HepG2 (cell line): ENCODE measurements around the gene ZFAND2B. TPM values are rescaled to one million over a fixed set of nuclear protein-coding genes. Genes with fewer than 3 reads are reported as not detected.

Experiments
- AGO1 ChIP-seq: fragments of 200-400 bp; formaldehyde crosslinking; IDR thresholded peaks from 2 replicates; pipeline ENCODE4 v1.6.1; 2017; ENCODE audit warnings: mild to moderate bottlenecking, low read depth, low read length, moderate library complexity; ENCODE audit not compliant: poor library complexity, severe bottlenecking
- ARNT2 ChIP-seq: sonication (generic); formaldehyde crosslinking; IDR thresholded peaks from 2 replicates; pipeline ENCODE4 v1.8.0; 2022; ENCODE audit warnings: mild to moderate bottlenecking, low read depth, missing genetic modification reagents, moderate library complexity
- ATF4 ChIP-seq, 2 experiments: fragments of 450-650 bp in 1 of 2; sonication (generic) in 1 of 2; formaldehyde crosslinking; IDR thresholded peaks; 2 replicates each; pipeline versions ENCODE4 v1.5.0 to v1.8.0; 2020 to 2022; ENCODE audit warnings: mild to moderate bottlenecking in 1 of 2, missing genetic modification reagents in 1 of 2
- DNMT3B ChIP-seq: conservative IDR thresholded peaks from 2 replicates; pipeline ENCODE4 v1.6.1; 2016; ENCODE audit warnings: missing biosample characterization, control low read depth
- DZIP1 ChIP-seq: sonication (generic); formaldehyde crosslinking; IDR thresholded peaks from 2 replicates; pipeline ENCODE4 v1.5.0; 2020; ENCODE audit warnings: mild to moderate bottlenecking, missing genetic modification reagents
- FOSL1 ChIP-seq: sonication (generic); formaldehyde crosslinking; IDR thresholded peaks from 2 replicates; pipeline ENCODE4 v1.9.0; 2021; ENCODE audit warnings: missing genetic modification reagents, borderline replicate concordance
- MED1 ChIP-seq: sonication (generic); formaldehyde crosslinking; IDR thresholded peaks from 2 replicates; pipeline ENCODE4 v1.4.0; 2020; ENCODE audit warnings: missing genetic modification reagents
- POGZ ChIP-seq: sonication (generic); formaldehyde crosslinking; IDR thresholded peaks from 2 replicates; pipeline ENCODE4 v1.4.0; 2020; ENCODE audit warnings: mild to moderate bottlenecking, missing genetic modification reagents
- RXRA ChIP-seq: sonication (generic); formaldehyde crosslinking; IDR thresholded peaks from 2 replicates; pipeline ENCODE4 v1.5.1; 2020; ENCODE audit warnings: missing genetic modification reagents
- SATB2 ChIP-seq: sonication (generic); formaldehyde crosslinking; IDR thresholded peaks from 2 replicates; pipeline ENCODE4 v1.5.0; 2020; ENCODE audit warnings: missing genetic modification reagents
- STAT5B ChIP-seq: sonication (generic); formaldehyde crosslinking; IDR thresholded peaks from 2 replicates; pipeline ENCODE4 v1.4.0; 2020; ENCODE audit warnings: missing genetic modification reagents
- TIGD3 ChIP-seq: sonication (generic); formaldehyde crosslinking; IDR thresholded peaks from 2 replicates; pipeline ENCODE4 v1.5.1; 2020; ENCODE audit warnings: mild to moderate bottlenecking, missing genetic modification reagents, borderline replicate concordance
- ZBTB1 ChIP-seq: sonication (generic); formaldehyde crosslinking; IDR thresholded peaks from 2 replicates; pipeline ENCODE4 v1.4.0; 2020; ENCODE audit warnings: missing genetic modification reagents, borderline replicate concordance
- ZNF337 ChIP-seq: sonication (generic); formaldehyde crosslinking; IDR thresholded peaks from 2 replicates; pipeline ENCODE4 v1.5.1; 2020; ENCODE audit warnings: missing genetic modification reagents, low read depth, mild to moderate bottlenecking, borderline replicate concordance
- ZNF44 ChIP-seq: sonication (generic); formaldehyde crosslinking; IDR thresholded peaks from 2 replicates; pipeline ENCODE4 v1.5.1; 2020; ENCODE audit warnings: mild to moderate bottlenecking, missing genetic modification reagents
- ZSCAN25 ChIP-seq: sonication (generic); formaldehyde crosslinking; IDR thresholded peaks from 2 replicates; pipeline ENCODE4 v1.8.0; 2022; ENCODE audit warnings: mild to moderate bottlenecking, missing genetic modification reagents
- polyA plus RNA-seq, 8 experiments: library from polyadenylated mRNA; depleted of rRNA in 3 of 8; stranded (reverse) in 7 of 8; unstranded in 1 of 8; fragments of >200 nt; fragmentation: Illumina TruSeq in 4 of 8; extraction: Trizol in 4 of 8; gene quantifications; 2 replicates each; pipeline versions ENCODE4 v1.2.1 to v1.2.3, GENCODE V29; 2011 to 2016; ENCODE audit warnings: low read depth in 4 of 8, missing spikeins in 1 of 8, mixed read lengths in 1 of 8; ENCODE audit not compliant: insufficient read depth in 1 of 8
- total RNA-seq, 5 experiments: library from RNA; depleted of rRNA; stranded (reverse); fragments of >200 nt; fragmentation: Illumina TruSeq; extraction: Trizol; gene quantifications; 2 replicates each; pipeline ENCODE4 v1.2.3, GENCODE V29; 2016; ENCODE audit warnings: low read depth in 1 of 5
- TF ChIP-seq, protein P1 (sequence below): sonication (generic); formaldehyde crosslinking; IDR thresholded peaks from 2 replicates; pipeline ENCODE4 v1.4.0; 2020; ENCODE audit warnings: missing genetic modification reagents, borderline replicate concordance

ZFAND2B gene
- total and polyA plus RNA-seq, 2 of the 13 experiments (the other 11 are each of a cell fraction or from before 2014, with no cell fraction given) = 53.3 to 115 TPM

- TF ChIP-seq ATF4 (CRISPR knock-in tag; IDR thresholded peaks at IDR 0.05) = peak in 1 of 2 experiments; percentile 80; a peak in 2 of 4 replicates
- TF ChIP-seq DZIP1 (CRISPR knock-in tag) = peak; percentile 98
- peak; percentile 66; the same call in 1 of the 2 replicates for TF ChIP-seq TIGD3 (CRISPR knock-in tag)
- peak; percentile 74; the same call in 1 of the 2 replicates for TF ChIP-seq DNMT3B
- peak; percentile 83 for TF ChIP-seq SATB2 (CRISPR knock-in tag)
- peak; percentile 84; the same call in 1 of the 2 replicates for TF ChIP-seq STAT5B
- peak; percentile 99 for TF ChIP-seq ARNT2 (CRISPR knock-in tag)
- TF ChIP-seq FOSL1 (CRISPR knock-in tag) = no peak; the same call in 1 of the 2 replicates
- TF ChIP-seq POGZ (CRISPR knock-in tag) = peak; percentile 43; the same call in 1 of the 2 replicates
- TF ChIP-seq ZSCAN25 (CRISPR knock-in tag) = peak; percentile 83
- peak; percentile 68; the same call in 1 of the 2 replicates for TF ChIP-seq ZBTB1 (CRISPR knock-in tag)
- no peak for TF ChIP-seq AGO1
- TF ChIP-seq RXRA (CRISPR knock-in tag) = peak; percentile 44; the same call in 1 of the 2 replicates
- peak; percentile 91 for TF ChIP-seq MED1 (CRISPR knock-in tag)
- peak; percentile 15 for TF ChIP-seq ZNF44 (CRISPR knock-in tag)
- TF ChIP-seq, protein P1, sequence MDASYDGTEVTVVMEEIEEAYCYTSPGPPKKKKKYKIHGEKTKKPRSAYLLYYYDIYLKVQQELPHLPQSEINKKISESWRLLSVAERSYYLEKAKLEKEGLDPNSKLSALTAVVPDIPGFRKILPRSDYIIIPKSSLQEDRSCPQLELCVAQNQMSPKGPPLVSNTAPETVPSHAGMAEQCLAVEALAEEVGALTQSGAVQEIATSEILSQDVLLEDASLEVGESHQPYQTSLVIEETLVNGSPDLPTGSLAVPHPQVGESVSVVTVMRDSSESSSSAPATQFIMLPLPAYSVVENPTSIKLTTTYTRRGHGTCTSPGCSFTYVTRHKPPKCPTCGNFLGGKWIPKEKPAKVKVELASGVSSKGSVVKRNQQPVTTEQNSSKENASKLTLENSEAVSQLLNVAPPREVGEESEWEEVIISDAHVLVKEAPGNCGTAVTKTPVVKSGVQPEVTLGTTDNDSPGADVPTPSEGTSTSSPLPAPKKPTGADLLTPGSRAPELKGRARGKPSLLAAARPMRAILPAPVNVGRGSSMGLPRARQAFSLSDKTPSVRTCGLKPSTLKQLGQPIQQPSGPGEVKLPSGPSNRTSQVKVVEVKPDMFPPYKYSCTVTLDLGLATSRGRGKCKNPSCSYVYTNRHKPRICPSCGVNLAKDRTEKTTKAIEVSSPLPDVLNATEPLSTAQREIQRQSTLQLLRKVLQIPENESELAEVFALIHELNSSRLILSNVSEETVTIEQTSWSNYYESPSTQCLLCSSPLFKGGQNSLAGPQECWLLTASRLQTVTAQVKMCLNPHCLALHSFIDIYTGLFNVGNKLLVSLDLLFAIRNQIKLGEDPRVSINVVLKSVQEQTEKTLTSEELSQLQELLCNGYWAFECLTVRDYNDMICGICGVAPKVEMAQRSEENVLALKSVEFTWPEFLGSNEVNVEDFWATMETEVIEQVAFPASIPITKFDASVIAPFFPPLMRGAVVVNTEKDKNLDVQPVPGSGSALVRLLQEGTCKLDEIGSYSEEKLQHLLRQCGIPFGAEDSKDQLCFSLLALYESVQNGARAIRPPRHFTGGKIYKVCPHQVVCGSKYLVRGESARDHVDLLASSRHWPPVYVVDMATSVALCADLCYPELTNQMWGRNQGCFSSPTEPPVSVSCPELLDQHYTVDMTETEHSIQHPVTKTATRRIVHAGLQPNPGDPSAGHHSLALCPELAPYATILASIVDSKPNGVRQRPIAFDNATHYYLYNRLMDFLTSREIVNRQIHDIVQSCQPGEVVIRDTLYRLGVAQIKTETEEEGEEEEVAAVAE (CRISPR knock-in tag) = no peak
- TF ChIP-seq ZNF337 (CRISPR knock-in tag) = peak; percentile 72; the same call in 1 of the 2 replicates
These were observed 29.6 kb upstream of the ZFAND2B start, which contains the start of gene CNPPD1 (continued) for GRCh38 chr2:219176818-219177551.
